Muscle of leg (tissue), 11 donors: ENCODE data around the gene PNMA1. TPM values are rescaled to one million over a fixed set of nuclear protein-coding genes. Genes with fewer than 3 reads are reported as not detected.

ENCODE experiments used
- DNase-seq: peaks from one replicate; pipeline ENCODE4 v3.0.0; 2013
- H3K27ac ChIP-seq: one replicate; pipeline ENCODE4 v1.5.1; 2013; ENCODE audit warnings: mild to moderate bottlenecking, low read length, control low read depth
- H3K27me3 ChIP-seq: one replicate; pipeline ENCODE4 v1.6.1; 2013; ENCODE audit warnings: low read length; ENCODE audit not compliant: control insufficient read depth, insufficient read depth
- H3K36me3 ChIP-seq: one replicate; pipeline ENCODE4 v1.6.1; 2013; ENCODE audit warnings: low read length; ENCODE audit not compliant: control insufficient read depth, insufficient read depth
- H3K4me1 ChIP-seq: one replicate; pipeline ENCODE4 v1.6.1; 2013; ENCODE audit warnings: low read length; ENCODE audit not compliant: control insufficient read depth, insufficient read depth
- H3K4me3 ChIP-seq: one replicate; pipeline ENCODE4 v1.5.1; 2013; ENCODE audit warnings: low read length, control low read depth
- H3K9me3 ChIP-seq: replicated peaks from 2 replicates; pipeline ENCODE4 v1.6.1; 2013; ENCODE audit warnings: low read depth, low read length; ENCODE audit not compliant: control insufficient read depth
- WGBS: methylation state at CpG from one replicate; pipeline ENCODE4 v1.1.5; 2013; ENCODE audit warnings: missing lambda C conversion rate; ENCODE audit not compliant: insufficient coverage; 5-methylcytosine and 5-hydroxymethylcytosine counted together
- polyA plus RNA-seq, 8 donors: library from polyadenylated mRNA; unstranded; fragments of 120-200 nt; gene quantifications; one replicate each; pipeline versions ENCODE4 v1.2.1 to v1.2.3, GENCODE V29; 2013; ENCODE audit warnings: inconsistent platforms in 1 of 8, low replicate concordance in 1 of 8; ENCODE audit not compliant: insufficient read length in 8 of 8, insufficient read depth in 1 of 8
- total RNA-seq: library from RNA; stranded (reverse); fragments of 120-200 nt; gene quantifications from one replicate; pipeline ENCODE4 v1.2.4, GENCODE V29; 2013

Gene PNMA1
- total and polyA plus RNA-seq, 9 donors, result 7.8 to 37.4 (median 26.9) TPM

GRCh38 chr14:73700325-73700724 lies 13.9 kb downstream of the PNMA1 start:
- Histone ChIP-seq H3K4me1 (no peaks in the 10 kb centered on the region), H3K27me3 (no peaks in the 10 kb centered on the region), H3K9me3 (no peaks in the 10 kb centered on the region), H3K36me3 (no peaks in the 10 kb centered on the region), H3K4me3 (no peak overlapping the region), H3K27ac (no peak overlapping the region)
- DNase-seq, result no peak
- no CpG with 5 or more reads among the region's 1 CpG for WGBS

DNA sequence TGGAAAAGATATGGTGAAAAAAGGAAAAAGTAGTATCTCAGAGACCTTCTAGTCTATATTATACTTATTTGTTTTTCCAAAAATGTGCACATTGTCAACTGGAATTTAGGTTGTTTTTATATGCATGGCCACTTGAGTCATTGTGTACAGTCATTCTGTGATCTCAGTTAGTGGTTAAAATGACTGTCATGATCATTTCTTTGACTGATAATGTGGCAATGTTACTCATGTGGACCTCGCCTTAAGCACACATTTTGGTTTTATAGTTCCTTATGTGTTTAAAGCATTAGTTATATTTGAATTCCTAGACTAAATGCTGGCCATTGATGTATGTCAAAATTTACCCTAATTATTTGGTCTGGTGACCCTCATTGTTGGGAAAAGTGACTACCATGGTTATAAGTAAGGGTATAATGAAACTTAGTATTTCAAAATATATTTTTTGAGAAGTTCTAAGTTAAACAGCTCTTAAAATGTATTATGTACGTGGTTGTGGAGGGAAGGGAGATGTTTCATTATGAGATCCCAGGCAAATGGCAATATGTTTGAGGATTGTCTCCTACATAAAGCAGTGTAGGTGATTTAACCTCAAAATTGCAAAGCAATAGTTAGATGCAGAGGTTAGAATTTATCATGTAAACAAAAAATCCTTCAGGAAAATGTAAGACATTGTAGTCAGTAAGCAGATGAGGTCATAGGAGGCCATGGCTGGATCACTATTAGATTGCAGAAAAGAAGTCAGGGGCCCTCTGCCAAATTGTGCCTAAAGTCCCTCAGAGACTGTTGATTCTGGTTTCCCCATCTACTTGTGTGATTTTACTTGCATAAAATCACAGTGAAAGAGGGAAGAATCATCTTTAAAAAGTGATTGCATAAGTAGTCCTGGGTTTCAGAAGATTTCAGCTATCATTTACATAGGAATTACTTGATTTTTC lies 17.5 kb downstream of the PNMA1 start:
- 60% methylated on average over 1 of the region's 2 CpGs for WGBS
- no peaks in the 10 kb centered on the region for H3K9me3 ChIP-seq

GRCh38 chr14:73695997-73696396 lies 18.2 kb downstream of the PNMA1 start:
- no peak overlapping the region for H3K4me3 ChIP-seq
- no peak for DNase-seq
- H3K27ac ChIP-seq, result no peak overlapping the region
- H3K4me1 ChIP-seq, result no peaks in the 10 kb centered on the region
- no peaks in the 10 kb centered on the region for H3K9me3 ChIP-seq
- WGBS, result no CpG with 5 or more reads among the region's 2 CpGs
- peaks cover 10% of the 10 kb centered on the region for H3K36me3 ChIP-seq
- no peaks in the 10 kb centered on the region for H3K27me3 ChIP-seq

More for the DNA sequence above, 17.5 kb downstream of the PNMA1 start:
- H3K4me1 ChIP-seq, result no peaks in the 10 kb centered on the region
- no peak overlapping the region for H3K27ac ChIP-seq
- peaks cover 10% of the 10 kb centered on the region for H3K36me3 ChIP-seq
- DNase-seq, result no peak
- no peak overlapping the region for H3K4me3 ChIP-seq
- no peaks in the 10 kb centered on the region for H3K27me3 ChIP-seq

- no peaks in the 10 kb centered on the region for H3K27me3 ChIP-seq
- no peaks in the 10 kb centered on the region for H3K4me1 ChIP-seq
- H3K9me3 ChIP-seq, result no peaks in the 10 kb centered on the region
- no CpG with 5 or more reads among the region's 2 CpGs for WGBS
- H3K36me3 ChIP-seq, result peaks cover 10% of the 10 kb centered on the region
- no peak overlapping the region for H3K4me3 ChIP-seq
- no peak for DNase-seq
- no peak overlapping the region for H3K27ac ChIP-seq
Observed at GRCh38 chr14:73695082-73695481, 19.1 kb downstream of the PNMA1 start.

DNA sequence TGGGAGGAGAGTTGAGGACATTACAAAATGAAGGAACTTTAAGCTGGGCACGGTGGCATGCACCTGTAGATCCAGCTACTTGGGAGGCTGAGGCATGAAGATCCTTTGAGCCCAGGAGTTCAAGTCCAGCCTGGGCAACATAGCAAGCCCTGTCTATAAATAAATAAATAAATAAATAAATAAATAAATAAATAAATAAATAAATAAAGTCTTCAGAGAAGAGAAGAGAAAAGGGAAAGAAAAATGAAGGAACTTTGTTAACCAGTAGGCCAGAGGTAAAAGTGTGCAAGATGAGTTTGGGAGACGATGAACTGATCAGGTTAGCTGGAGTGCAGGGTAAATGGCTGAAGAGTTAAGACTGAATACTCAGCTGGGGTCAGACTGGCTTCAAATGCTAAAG lies 20.1 kb downstream of the PNMA1 start:
- no peaks in the 10 kb centered on the region for H3K4me1 ChIP-seq
- 93% methylated on average over 2 of the region's 2 CpGs for WGBS
- no peak overlapping the region for H3K4me3 ChIP-seq
- peaks cover 10% of the 10 kb centered on the region for H3K36me3 ChIP-seq
- DNase-seq, result no peak
- H3K27ac ChIP-seq, result no peak overlapping the region
- H3K27me3 ChIP-seq, result no peaks in the 10 kb centered on the region
- no peaks in the 10 kb centered on the region for H3K9me3 ChIP-seq

GRCh38 chr14:73686901-73687300 lies 27.3 kb downstream of the PNMA1 start:
- DNase-seq, result no peak
- Histone ChIP-seq H3K27me3 (no peaks in the 10 kb centered on the region), H3K4me1 (no peaks in the 10 kb centered on the region), H3K36me3 (no peaks in the 10 kb centered on the region), H3K4me3 (no peak overlapping the region), H3K9me3 (no peaks in the 10 kb centered on the region), H3K27ac (no peak overlapping the region)
- WGBS, result no CpG with 5 or more reads among the region's 3 CpGs

DNA sequence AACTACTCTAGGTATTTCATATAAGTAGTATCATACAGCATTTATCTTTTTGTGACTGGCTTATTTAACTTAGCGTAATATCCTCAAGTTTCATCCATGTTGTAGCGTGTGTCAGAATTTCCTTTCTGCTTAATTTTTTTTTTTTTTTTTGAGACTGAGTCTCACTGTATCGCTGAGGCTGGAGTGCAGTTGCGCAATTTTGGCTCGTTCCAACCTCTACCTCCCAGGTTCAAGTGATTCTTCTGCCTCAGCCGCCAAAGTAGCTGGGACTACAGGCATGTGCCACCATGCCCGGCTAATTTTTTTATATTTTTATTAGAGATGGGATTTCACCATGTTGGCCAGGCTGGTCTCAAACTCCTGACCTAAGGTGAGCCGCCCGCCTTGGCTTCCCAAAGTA lies 28.9 kb downstream of the PNMA1 start:
- H3K4me1 ChIP-seq, result no peaks in the 10 kb centered on the region
- no peaks in the 10 kb centered on the region for H3K36me3 ChIP-seq
- H3K27ac ChIP-seq, result no peak overlapping the region
- no peak overlapping the region for H3K4me3 ChIP-seq
- no peaks in the 10 kb centered on the region for H3K9me3 ChIP-seq
- DNase-seq, result no peak
- no peaks in the 10 kb centered on the region for H3K27me3 ChIP-seq
- no CpG with 5 or more reads among the region's 9 CpGs for WGBS

DNA sequence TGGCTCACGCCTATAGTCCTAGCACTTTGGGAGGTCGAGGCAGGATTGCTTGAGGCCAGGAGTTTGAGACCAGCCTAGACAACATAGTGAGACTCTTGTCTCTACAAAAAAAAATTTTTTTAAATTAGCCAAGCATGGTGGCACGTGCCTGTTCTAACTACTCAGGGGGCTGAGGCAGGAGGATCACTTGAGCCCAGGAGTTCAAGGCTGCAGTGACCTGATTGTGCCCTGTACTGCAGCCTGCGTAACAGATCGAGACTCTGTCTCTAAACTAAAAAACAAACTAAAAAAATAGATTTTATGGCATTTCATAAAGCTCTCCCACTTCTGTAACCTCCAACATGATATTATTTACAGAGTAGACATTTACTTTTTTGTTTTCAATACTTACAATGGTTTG lies 29.6 kb downstream of the PNMA1 start:
- 96% methylated on average over 3 of the region's 5 CpGs for WGBS
- DNase-seq, result no peak
- H3K36me3 ChIP-seq, result no peaks in the 10 kb centered on the region
- no peak overlapping the region for H3K27ac ChIP-seq
- no peaks in the 10 kb centered on the region for H3K9me3 ChIP-seq
- H3K4me1 ChIP-seq, result no peaks in the 10 kb centered on the region
- no peak overlapping the region for H3K4me3 ChIP-seq
- H3K27me3 ChIP-seq, result no peaks in the 10 kb centered on the region

- no CpG with 5 or more reads among the region's 5 CpGs for WGBS
- no peaks in the 10 kb centered on the region for H3K36me3 ChIP-seq
- no peak overlapping the region for H3K27ac ChIP-seq
- no peaks in the 10 kb centered on the region for H3K27me3 ChIP-seq
- no peaks in the 10 kb centered on the region for H3K9me3 ChIP-seq
- H3K4me1 ChIP-seq, result no peaks in the 10 kb centered on the region
- DNase-seq, result no peak
- no peak overlapping the region for H3K4me3 ChIP-seq
Observed at GRCh38 chr14:73680821-73681220, 33.4 kb downstream of the PNMA1 start.

GRCh38 chr14:73678698-73679097 lies 35.5 kb downstream of the PNMA1 start:
- DNase-seq, result no peak
- Histone ChIP-seq H3K27ac (no peak overlapping the region), H3K36me3 (peaks cover 3% of the 10 kb centered on the region), H3K9me3 (no peaks in the 10 kb centered on the region), H3K27me3 (no peaks in the 10 kb centered on the region), H3K4me3 (no peak overlapping the region), H3K4me1 (no peaks in the 10 kb centered on the region)
- WGBS, result 87% methylated on average over 3 of the region's 4 CpGs
